Subcutaneous adipose tissue (tissue), 4 donors: ENCODE measurements around the gene WWOX. TPM values are rescaled to one million over a fixed set of nuclear protein-coding genes. Genes with fewer than 3 reads are reported as not detected.

Source experiments
- CTCF ChIP-seq: fragments of 450-650 bp; IDR thresholded peaks from one replicate; pipeline ENCODE4 v1.5.1; 2016; ENCODE audit warnings: low read depth, mild to moderate bottlenecking, control low read depth, antibody characterized with exemption, moderate library complexity
- total RNA-seq, 4 donors: library from RNA; depleted of rRNA; stranded (reverse); fragments of >200 nt; gene quantifications; one replicate each; pipeline ENCODE4 v1.1.0, GENCODE V29; 2016

Gene WWOX
- total RNA-seq, 4 donors from 2014 or later: 31.4 to 67.8 (median 46.0) TPM

- no peak for TF ChIP-seq CTCF
Observed at GRCh38 chr16:78920621-78921020, 821.2 kb downstream of the WWOX start.

- TF ChIP-seq CTCF: no peak
Observed at GRCh38 chr16:78925083-78925767, 825.8 kb downstream of the WWOX start.

- TF ChIP-seq CTCF: no peak
Observed at GRCh38 chr16:78926723-78927210, 827.3 kb downstream of the WWOX start.

GRCh38 chr16:78927766-78928165, 828.3 kb downstream of the WWOX start:
- no peak for TF ChIP-seq CTCF

- TF ChIP-seq CTCF: no peak
Observed at GRCh38 chr16:78929841-78930240, 830.4 kb downstream of the WWOX start.

GRCh38 chr16:78930561-78930960, 831.1 kb downstream of the WWOX start:
- TF ChIP-seq CTCF: no peak

GRCh38 chr16:78931267-78931666, 831.8 kb downstream of the WWOX start:
- no peak for TF ChIP-seq CTCF
